K562 (cell line): ENCODE data around the gene UBAC2. TPM values are rescaled to one million over a fixed set of nuclear protein-coding genes. Genes with fewer than 3 reads are reported as not detected.

Source experiments
- ATAC-seq: fragments of 200-7000 bp; cut with Tn5 transposase; 3 replicates; pipeline ENCODE4 v1.9.1; 2020; ENCODE audit warnings: moderate library complexity
- BruUV-seq: library from RNA; stranded (reverse); fragments of 400-500 nt; replicated peaks from 2 replicates; lab custom pipeline; 2021; lab: Mats Ljungman, UMichigan
- CTCF ChIA-PET: fragments of 300-600 bp; formaldehyde crosslinking; extraction: SDS; loops from one replicate; lab custom pipeline; 2021; ENCODE audit warnings: low intra/inter-chr PET ratio; lab: Yijun Ruan, JAX
- POLR2A ChIA-PET: fragments of 300-600, 350-650 bp; sonication (Branson Sonifier 250); formaldehyde crosslinking; extraction: SDS; loops from one replicate; lab custom pipeline; 2021; ENCODE audit warnings: antibody characterized with exemption, inconsistent platforms; lab: Yijun Ruan, JAX
- DNase-seq, 4 experiments: peaks; one replicate each; pipeline versions ENCODE4 v3.0.0 to v3.0.0-alpha.2; 2011 to 2018; ENCODE audit warnings: low spot score in 3 of 4, mixed read lengths in 3 of 4; ENCODE audit errors: extremely low read depth in 1 of 4
- FAIRE-seq: peaks from 2 replicates; lab custom pipeline; 2011; peaks lifted over from hg19 to GRCh38; lab: Jason Lieb, UNC
- H2AFZ ChIP-seq: 2 replicates; pipeline ENCODE4 v1.6.0; 2011; ENCODE audit warnings: low read depth, low read length, control low read depth, inconsistent platforms
- H3K27ac ChIP-seq: fragments of 200-600 bp; 3 replicates; pipeline ENCODE4 v1.8.0; 2011; ENCODE audit warnings: low read depth, mild to moderate bottlenecking, control low read depth, inconsistent platforms, low read length, moderate library complexity, mixed read lengths; ENCODE audit errors: extremely low read depth
- H3K27me3 ChIP-seq, 2 experiments: fragments of 300-600 bp in 1 of 2; 2 replicates in 1 of 2; 3 replicates in 1 of 2; pipeline versions ENCODE4 v1.6.0 to v1.8.0; 2011; ENCODE audit warnings: inconsistent platforms in 2 of 2, low read length in 2 of 2, mild to moderate bottlenecking in 1 of 2, mixed read lengths in 1 of 2, moderate library complexity in 1 of 2; ENCODE audit not compliant: control insufficient read depth in 2 of 2, insufficient read depth in 2 of 2
- H3K36me3 ChIP-seq: fragments of 300-600 bp; 3 replicates; pipeline ENCODE4 v1.8.0; 2011; ENCODE audit warnings: mild to moderate bottlenecking, low read length, inconsistent platforms; ENCODE audit not compliant: control insufficient read depth, insufficient read depth
- H3K4me1 ChIP-seq, 2 experiments: fragments of 200-600 bp in 1 of 2; replicated peaks in 1 of 2; 2 replicates in 1 of 2; 3 replicates in 1 of 2; pipeline versions ENCODE4 v1.5.1 to v1.8.0; 2011; ENCODE audit warnings: inconsistent platforms in 2 of 2, low read length in 2 of 2, mild to moderate bottlenecking in 1 of 2, mixed read lengths in 1 of 2, moderate library complexity in 1 of 2; ENCODE audit not compliant: control insufficient read depth in 2 of 2, insufficient read depth in 2 of 2
- H3K4me2 ChIP-seq: 2 replicates; pipeline ENCODE4 v1.6.1; 2011; ENCODE audit warnings: low read length, control low read depth, inconsistent platforms, mixed read lengths; ENCODE audit not compliant: insufficient read depth
- H3K4me3 ChIP-seq: fragments of 200-600 bp; sonication (generic), shearing (Covaris generic); 2 replicates; pipeline ENCODE4 v1.5.1; 2016; ENCODE audit warnings: control low read depth, inconsistent platforms
- H3K79me2 ChIP-seq: fragments of 200-600 bp; 3 replicates; pipeline ENCODE4 v1.8.0; 2011; ENCODE audit warnings: low read length, inconsistent platforms; ENCODE audit not compliant: control insufficient read depth, insufficient read depth
- H3K9ac ChIP-seq, 2 experiments: 2 replicates each; pipeline versions ENCODE4 v1.6.0 to v1.6.1; 2011; ENCODE audit warnings: low read depth in 2 of 2, low read length in 2 of 2, control low read depth in 1 of 2, inconsistent platforms in 1 of 2, mild to moderate bottlenecking in 1 of 2, mixed read lengths in 1 of 2; ENCODE audit not compliant: insufficient read depth in 1 of 2
- H3K9me1 ChIP-seq: one replicate; pipeline ENCODE4 v1.6.0; 2011; ENCODE audit warnings: inconsistent platforms, mild to moderate bottlenecking, low read length, moderate library complexity; ENCODE audit not compliant: control insufficient read depth, insufficient read depth
- H3K9me3 ChIP-seq: replicated peaks from 2 replicates; pipeline ENCODE4 v1.5.1; 2011; ENCODE audit warnings: low read depth, low read length, inconsistent platforms; ENCODE audit not compliant: control insufficient read depth, insufficient read depth
- H4K20me1 ChIP-seq: replicated peaks from 2 replicates; pipeline ENCODE4 v1.6.1; 2011; ENCODE audit warnings: low read length, inconsistent platforms, mixed read lengths; ENCODE audit not compliant: control insufficient read depth, insufficient read depth
- ATF1 ChIP-seq, 2 experiments: fragments of 450-650 bp in 1 of 2; IDR thresholded peaks; 2 replicates each; pipeline ENCODE4 v1.6.1; 2016; ENCODE audit warnings: missing compliant biosample characterization in 1 of 2, missing genetic modification characterization in 1 of 2
- BRD9 ChIP-seq: fragments of 450-650 bp; IDR thresholded peaks from 2 replicates; pipeline ENCODE4 v1.6.1; 2018; ENCODE audit warnings: low read depth; ENCODE audit not compliant: partially characterized antibody
- CBX8 ChIP-seq: fragments of 200-600 bp; sonication (generic); IDR thresholded peaks from 2 replicates; pipeline ENCODE4 v1.6.1; 2012; ENCODE audit warnings: borderline replicate concordance, mixed run types, low read depth, mild to moderate bottlenecking, moderate library complexity, mixed read lengths, low read length, control low read depth, inconsistent platforms; ENCODE audit not compliant: poor library complexity, severe bottlenecking; ENCODE audit errors: extremely low read depth
- CC2D1A ChIP-seq: fragments of 450-650 bp; IDR thresholded peaks from 2 replicates; pipeline ENCODE4 v1.6.1; 2017; ENCODE audit warnings: mild to moderate bottlenecking
- CHCHD3 ChIP-seq: fragments of 250-450 bp; sonication (Bioruptor Pico); IDR thresholded peaks from 2 replicates; pipeline ENCODE4 v2.1.2; 2022; ENCODE audit warnings: mild to moderate bottlenecking
- CREM ChIP-seq: IDR thresholded peaks from 2 replicates; pipeline ENCODE4 v1.6.1; 2014; ENCODE audit warnings: antibody characterized with exemption, low read depth
- EHMT2 ChIP-seq: fragments of 450-650 bp; IDR thresholded peaks from 2 replicates; pipeline ENCODE4 v1.6.1; 2018; ENCODE audit warnings: antibody characterized with exemption
- EP400 ChIP-seq: fragments of 450-650 bp; IDR thresholded peaks from 2 replicates; pipeline ENCODE4 v1.6.1; 2017; ENCODE audit warnings: antibody characterized with exemption, mild to moderate bottlenecking, moderate library complexity
- FOXM1 ChIP-seq, 2 experiments: fragments of 450-650 bp in 1 of 2; sonication (generic) in 1 of 2; formaldehyde crosslinking in 1 of 2; IDR thresholded peaks; 2 replicates each; pipeline versions ENCODE4 v1.6.1 to v1.9.0; 2017 to 2022; ENCODE audit warnings: low read depth in 2 of 2, mild to moderate bottlenecking in 2 of 2, missing genetic modification reagents in 1 of 2, moderate library complexity in 1 of 2
- HDAC3 ChIP-seq: fragments of 450-650 bp; IDR thresholded peaks from 2 replicates; pipeline ENCODE4 v1.6.1; 2018; ENCODE audit warnings: borderline replicate concordance, mild to moderate bottlenecking, moderate library complexity; ENCODE audit not compliant: partially characterized antibody
- HDAC8 ChIP-seq: fragments of 450-650 bp; IDR thresholded peaks from 2 replicates; pipeline ENCODE4 v1.6.1; 2016; ENCODE audit warnings: mild to moderate bottlenecking, missing genetic modification characterization, moderate library complexity, missing compliant biosample characterization
- HMGN3 ChIP-seq: IDR thresholded peaks from 2 replicates; pipeline ENCODE4 v1.6.1; 2011; ENCODE audit warnings: borderline replicate concordance, low read depth, mild to moderate bottlenecking, mixed read lengths, low read length; ENCODE audit not compliant: insufficient read length; ENCODE audit errors: extremely low read depth
- KDM5B ChIP-seq: fragments of 200-600 bp; sonication (generic); IDR thresholded peaks from 2 replicates; pipeline ENCODE4 v1.6.1; 2012; ENCODE audit warnings: low read depth, mild to moderate bottlenecking, moderate library complexity, low read length, control low read depth, inconsistent platforms; ENCODE audit not compliant: insufficient replicate concordance
- RBM39 ChIP-seq: fragments of 200-400 bp; formaldehyde crosslinking; optimal IDR thresholded peaks from 2 replicates; pipeline ENCODE3; 2018; ENCODE audit warnings: low read depth, low read length
- TEAD4 ChIP-seq, 2 experiments: sonication (generic) in 1 of 2; formaldehyde crosslinking in 1 of 2; IDR thresholded peaks; 2 replicates each; pipeline versions ENCODE4 v1.6.1 to v1.8.0; 2012 to 2022; ENCODE audit warnings: borderline replicate concordance in 1 of 2, inconsistent platforms in 1 of 2, low read length in 1 of 2, mild to moderate bottlenecking in 1 of 2, missing genetic modification reagents in 1 of 2
- THRAP3 ChIP-seq: fragments of 450-650 bp; IDR thresholded peaks from 2 replicates; pipeline ENCODE4 v1.6.1; 2016; ENCODE audit warnings: mild to moderate bottlenecking, inconsistent platforms, borderline replicate concordance
- XRCC5 ChIP-seq: fragments of 200-400 bp; formaldehyde crosslinking; IDR thresholded peaks from 2 replicates; pipeline ENCODE4 v1.6.1; 2017; ENCODE audit warnings: low read depth, mild to moderate bottlenecking, low read length
- ZNF12 ChIP-seq: sonication (generic); formaldehyde crosslinking; IDR thresholded peaks from 2 replicates; pipeline ENCODE4 v1.4.0; 2020; ENCODE audit warnings: mild to moderate bottlenecking, missing genetic modification reagents
- ZNF780A ChIP-seq: fragments of 250-450 bp; sonication (Bioruptor Pico); IDR thresholded peaks from 2 replicates; pipeline ENCODE4 v1.5.0; 2021; ENCODE audit warnings: mild to moderate bottlenecking
- WGBS: fragments of 100-300 bp; shearing (Covaris generic); methylation state at CpG from one replicate; pipeline ENCODE4 v1.1.6; 2016; ENCODE audit warnings: low coverage, mixed read lengths; ENCODE audit not compliant: insufficient coverage; ENCODE audit errors: missing lambda C conversion rate; 5-methylcytosine and 5-hydroxymethylcytosine counted together
- in situ Hi-C: fragments of 300-500 bp; cut with MboI; formaldehyde crosslinking; loops from 4 replicates; pipeline ENCODE4 v1.15.0; 2018; ENCODE audit warnings: inconsistent platforms, mixed read lengths
- intact Hi-C: fragments of 100-400 bp; cut with micrococcal nuclease; formaldehyde crosslinking; loops from 2 replicates; pipeline ENCODE4 v1.14.2; 2022
- polyA plus RNA-seq, 8 experiments: library from polyadenylated mRNA; depleted of rRNA in 4 of 8; stranded (reverse) in 5 of 8; unstranded in 3 of 8; fragments of >200 nt; fragmentation: Nextera tagmentation in 2 of 8; fragmentation: Illumina TruSeq in 1 of 8; extraction: Ambion mirVana in 2 of 8; extraction: Trizol in 1 of 8; gene quantifications; 2 replicates each; pipeline versions ENCODE4 v1.2.1 to v1.2.3, GENCODE V29; 2011 to 2014; ENCODE audit warnings: inconsistent platforms in 1 of 8, missing spikeins in 1 of 8
- total RNA-seq, 7 experiments: library from RNA; depleted of rRNA in 6 of 7; stranded (reverse); fragments of >200 nt in 6 of 7; fragmentation: Illumina TruSeq in 2 of 7; extraction: Trizol in 2 of 7; gene quantifications; 2 replicates each; pipeline versions ENCODE4 v1.2.1 to v1.2.3, GENCODE V29; 2011 to 2021; ENCODE audit warnings: low replicate concordance in 1 of 7
- TF ChIP-seq, protein P1 (sequence below): fragments of 450-650 bp; IDR thresholded peaks from 2 replicates; pipeline ENCODE4 v1.6.1; 2016

UBAC2 gene
- total and polyA plus RNA-seq, 9 of the 15 experiments (the other 6 are each of a cell fraction or from before 2014, with no cell fraction given): 6.0 to 84.1 (median 32.3) TPM

DNA sequence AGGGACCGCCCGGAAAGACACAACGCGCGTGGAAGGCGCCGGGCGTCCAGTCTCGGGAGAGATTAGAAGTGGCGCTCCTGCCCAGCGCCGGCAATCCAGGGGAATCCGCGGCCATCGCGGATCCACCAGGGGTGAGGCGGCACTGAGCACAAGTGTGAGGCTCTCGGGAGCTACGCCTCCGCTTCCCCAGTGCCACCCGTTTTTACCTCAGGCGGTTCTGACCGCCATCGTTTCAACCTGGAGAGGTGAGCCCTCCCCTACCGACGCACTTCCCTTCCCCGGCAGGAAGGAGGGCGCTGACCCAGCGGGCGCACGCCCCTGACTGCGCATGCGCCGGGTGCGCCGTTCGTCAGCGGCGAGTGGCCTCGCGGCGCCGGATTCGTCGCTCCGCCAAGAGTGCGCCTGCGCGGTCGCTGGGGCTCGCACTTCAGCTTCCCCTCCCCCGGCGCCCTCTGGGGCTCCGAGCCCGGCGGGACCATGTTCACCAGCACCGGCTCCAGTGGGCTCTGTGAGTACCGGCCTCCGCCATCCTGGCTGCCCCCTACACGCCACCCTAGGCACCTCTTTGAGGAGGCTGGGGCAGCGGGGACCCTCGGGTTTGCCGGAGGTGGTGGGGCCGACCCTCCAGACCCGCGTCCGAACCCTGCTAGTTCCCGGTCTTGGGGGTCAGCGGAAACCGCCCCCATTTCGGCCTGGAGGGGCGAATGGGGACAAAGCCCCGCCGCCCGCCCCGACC lies at the start of gene UBAC2 (continued):
- TF ChIP-seq TEAD4 (IDR thresholded peaks at IDR 0.05; ENCODE audit: low read length) (no peak), TEAD4 (CRISPR knock-in tag; IDR thresholded peaks at IDR 0.05; ENCODE audit: borderline replicate concordance) (no peak), HMGN3 (peak; percentile 30), THRAP3 (no peak), HDAC3 (no peak), CC2D1A (no peak), BRD9 (peak; percentile 91)
- TF ChIP-seq, all 486 proteins: peak for 104

DNA sequence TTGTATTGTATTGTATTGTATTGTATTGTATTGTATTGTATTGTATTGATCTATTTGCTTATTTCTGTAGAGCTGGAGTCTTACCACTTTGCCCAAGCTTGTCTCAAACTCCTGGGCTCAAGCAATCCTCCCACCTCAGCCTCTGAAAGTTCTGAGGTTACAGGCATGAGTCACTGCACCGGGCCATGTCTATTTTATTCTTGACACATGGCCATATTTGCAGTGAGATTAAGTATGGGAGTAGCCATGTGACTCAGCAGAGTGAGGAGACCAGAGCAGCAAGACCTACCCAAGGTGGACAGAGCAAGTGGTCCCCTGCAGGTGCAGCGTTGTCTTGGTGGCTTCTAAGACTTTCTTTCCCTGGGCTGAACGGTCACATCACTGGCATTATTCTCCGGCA lies 49.1 kb upstream of the UBAC2 start:
- H3K36me3 ChIP-seq: no peaks in the 10 kb centered on the region
- BruUV-seq: no TSS peak
- no peaks in the 10 kb centered on the region for H3K9me1 ChIP-seq
- H3K9ac ChIP-seq: peak overlapping the region in 1 of 2 experiments; percentile 23; a peak in 1 of 4 replicates
- H2AFZ ChIP-seq: peak overlapping the region; percentile 65
- no peaks in the 10 kb centered on the region for H3K27me3 ChIP-seq
- CTCF ChIA-PET: no interaction called here
- no peak overlapping the region for H3K4me3 ChIP-seq
- no peaks in the 10 kb centered on the region for H4K20me1 ChIP-seq
- FAIRE-seq: peak; percentile 96
- 17% methylated on average over 4 of the region's 4 CpGs for WGBS
- peak overlapping the region; percentile 42 for H3K4me2 ChIP-seq
- ATAC-seq: peak; percentile 94
- no peaks in the 10 kb centered on the region for H3K9me3 ChIP-seq
- peak overlapping the region; percentile 35; the same call in 2 of the 3 replicates for H3K27ac ChIP-seq
- in situ Hi-C loops: no loop called here
- peaks cover 7 to 25% of the 10 kb centered on the region in 2 experiments for H3K4me1 ChIP-seq
- intact Hi-C loops: no loop called here
- no peaks in the 10 kb centered on the region for H3K79me2 ChIP-seq
- peak; percentile 48 to 82 (median 62) for DNase-seq
- POLR2A ChIA-PET: interaction anchor here (0.6 kb wide), 1 partner anchor 1925 kb away, joined by 3 read pairs; no protein-coding TSS in a partner anchor
- TF ChIP-seq KDM5B (no peak), EP400 (peak; percentile 49; the same call in 1 of the 2 replicates), CREM (0 out of 2 replicates have a peak, but pooled peaks have one; percentile 19), ZNF780A (CRISPR knock-in tag) (no peak), ATF1 (CRISPR knock-in tag; IDR thresholded peaks at IDR 0.05) (no peak), ATF1 (tag; IDR thresholded peaks at IDR 0.05) (no peak), EHMT2 (peak; percentile 83), ZNF12 (no peak), RBM39 (no peak), FOXM1 (IDR thresholded peaks at IDR 0.05; ENCODE audit: low read depth) (no peak), FOXM1 (CRISPR knock-in tag; IDR thresholded peaks at IDR 0.05; ENCODE audit: low read depth) (no peak), CHCHD3 (CRISPR knock-in tag) (no peak), XRCC5 (no peak), HDAC8 (tag) (no peak), CBX8 (no peak)
- TF ChIP-seq, protein P1, sequence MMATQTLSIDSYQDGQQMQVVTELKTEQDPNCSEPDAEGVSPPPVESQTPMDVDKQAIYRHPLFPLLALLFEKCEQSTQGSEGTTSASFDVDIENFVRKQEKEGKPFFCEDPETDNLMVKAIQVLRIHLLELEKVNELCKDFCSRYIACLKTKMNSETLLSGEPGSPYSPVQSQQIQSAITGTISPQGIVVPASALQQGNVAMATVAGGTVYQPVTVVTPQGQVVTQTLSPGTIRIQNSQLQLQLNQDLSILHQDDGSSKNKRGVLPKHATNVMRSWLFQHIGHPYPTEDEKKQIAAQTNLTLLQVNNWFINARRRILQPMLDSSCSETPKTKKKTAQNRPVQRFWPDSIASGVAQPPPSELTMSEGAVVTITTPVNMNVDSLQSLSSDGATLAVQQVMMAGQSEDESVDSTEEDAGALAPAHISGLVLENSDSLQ: peak; percentile 57
